Lower lobe of right lung (tissue), 2 donors: ENCODE data around the gene C5orf58. TPM values are rescaled to one million over a fixed set of nuclear protein-coding genes. Genes with fewer than 3 reads are reported as not detected.

Experiments
- ATAC-seq, 2 donors: fragments of 200-7000 bp; cut with Tn5 transposase; one replicate each; pipeline ENCODE4 v1.9.1; 2020 to 2022; ENCODE audit warnings: mild to moderate bottlenecking in 2 of 2, moderate library complexity in 2 of 2
- DNase-seq: peaks from one replicate; pipeline ENCODE4 v3.0.0-alpha.2; 2020
- H3K27ac ChIP-seq: fragments of 200-600 bp; one replicate; pipeline ENCODE4 v1.8.0; 2022
- H3K27me3 ChIP-seq: fragments of 200-600 bp; one replicate; pipeline ENCODE4 v1.8.0; 2022; ENCODE audit warnings: low read depth
- H3K36me3 ChIP-seq: fragments of 200-600 bp; one replicate; pipeline ENCODE4 v1.8.0; 2022; ENCODE audit warnings: mild to moderate bottlenecking
- H3K4me1 ChIP-seq: fragments of 200-600 bp; one replicate; pipeline ENCODE4 v1.8.0; 2022
- H3K4me3 ChIP-seq: fragments of 200-600 bp; one replicate; pipeline ENCODE4 v1.8.0; 2022; ENCODE audit warnings: mild to moderate bottlenecking
- H3K9me3 ChIP-seq: fragments of 200-600 bp; one replicate; pipeline ENCODE4 v1.8.0; 2022
- CTCF ChIP-seq: fragments of 200-600 bp; IDR thresholded peaks from one replicate; pipeline ENCODE4 v1.8.0; 2022; ENCODE audit warnings: antibody characterized with exemption, mild to moderate bottlenecking
- intact Hi-C: fragments of 100-400 bp; cut with DNase I; formaldehyde crosslinking; loops from one replicate; pipeline ENCODE4 v1.11.0; 2022
- total RNA-seq: library from RNA; stranded (reverse); fragmentation: NEBNext Ultra II Directional; extraction: Animal tissue kit (Norgen Biotek cat#: 25700); gene quantifications from one replicate; pipeline ENCODE4 v1.2.1, GENCODE V29; 2021
- donor health status: DM: no; HTN: yes; CAD: no; lungs with severe emphysema.

Gene C5orf58
- total RNA-seq, 1 donor from 2014 or later, result not detected

GRCh38 chr5:170285181-170285580, 52.4 kb downstream of the C5orf58 start:
- H3K27me3 ChIP-seq, result no peaks in the 10 kb centered on the region
- H3K4me3 ChIP-seq, result no peak overlapping the region
- H3K9me3 ChIP-seq, result no peaks in the 10 kb centered on the region
- peaks cover 73% of the 10 kb centered on the region for H3K36me3 ChIP-seq
- no peak overlapping the region for H3K27ac ChIP-seq
- intact Hi-C loops, result no loop called here
- peaks cover 45% of the 10 kb centered on the region for H3K4me1 ChIP-seq
- TF ChIP-seq CTCF, result no peak
- ATAC-seq (no peak), DNase-seq (no peak)

- no peak for TF ChIP-seq CTCF
- ATAC-seq (no peak), DNase-seq (no peak)
- Histone ChIP-seq H3K4me3 (no peak overlapping the region), H3K4me1 (peaks cover 42% of the 10 kb centered on the region), H3K27ac (no peak overlapping the region), H3K27me3 (no peaks in the 10 kb centered on the region), H3K9me3 (no peaks in the 10 kb centered on the region), H3K36me3 (peaks cover 75% of the 10 kb centered on the region)
- intact Hi-C loops, result no loop called here
These were observed 53.7 kb downstream of the C5orf58 start for GRCh38 chr5:170286386-170286925.

- DNase-seq, result no peak
- TF ChIP-seq CTCF, result no peak
- H3K4me3 ChIP-seq, result no peak overlapping the region
- peaks cover 78% of the 10 kb centered on the region for H3K36me3 ChIP-seq
- no peaks in the 10 kb centered on the region for H3K27me3 ChIP-seq
- H3K27ac ChIP-seq, result no peak overlapping the region
- no peaks in the 10 kb centered on the region for H3K9me3 ChIP-seq
- peaks cover 51% of the 10 kb centered on the region for H3K4me1 ChIP-seq
- ATAC-seq, result peak; percentile 56 to 77
- intact Hi-C loops, result no loop called here
These were observed 54.7 kb downstream of the C5orf58 start for GRCh38 chr5:170287532-170287931.

GRCh38 chr5:170288151-170288550, 55.4 kb downstream of the C5orf58 start:
- H3K9me3 ChIP-seq, result no peaks in the 10 kb centered on the region
- ATAC-seq, result no peak
- intact Hi-C loops, result no loop called here
- H3K27me3 ChIP-seq, result no peaks in the 10 kb centered on the region
- no peak for TF ChIP-seq CTCF
- peaks cover 80% of the 10 kb centered on the region for H3K36me3 ChIP-seq
- H3K4me3 ChIP-seq, result no peak overlapping the region
- no peak overlapping the region for H3K27ac ChIP-seq
- DNase-seq, result no peak
- peaks cover 58% of the 10 kb centered on the region for H3K4me1 ChIP-seq

- Histone ChIP-seq H3K9me3 (no peaks in the 10 kb centered on the region), H3K36me3 (peaks cover 76% of the 10 kb centered on the region), H3K4me3 (no peak overlapping the region), H3K27me3 (no peaks in the 10 kb centered on the region), H3K4me1 (peaks cover 60% of the 10 kb centered on the region), H3K27ac (no peak overlapping the region)
- TF ChIP-seq CTCF, result no peak
- DNase-seq (no peak), ATAC-seq (no peak)
- intact Hi-C loops, result no loop called here
These were observed 55.8 kb downstream of the C5orf58 start for GRCh38 chr5:170288551-170288950.
